ENCODE measurements around the gene PEX14.

PEX14 gene

GRCh38 chr1:10507111-10507879, 32.5 kb downstream of the PEX14 start:
- no peak for TF ChIP-seq REST (IDR thresholded peaks at IDR 0.05; ENCODE audit: insufficient read depth in 1 of 2, low read depth in 2 of 2, low read length in 2 of 2)
- no peak for TF ChIP-seq TAF1 (IDR thresholded peaks at IDR 0.05; ENCODE audit: borderline replicate concordance, insufficient read depth, low read length)
- no peak for TF ChIP-seq POLR2AphosphoS5 (IDR thresholded peaks at IDR 0.05; ENCODE audit: low read depth, low read length)
- no peak for TF ChIP-seq FOXP2 (optimal IDR thresholded peaks at IDR 0.05; ENCODE audit: borderline replicate concordance, extremely low read depth, extremely low read length, insufficient read depth)
- no peak for TF ChIP-seq SIN3A (IDR thresholded peaks at IDR 0.05; ENCODE audit: borderline replicate concordance, insufficient read depth, low read length)

DNA sequence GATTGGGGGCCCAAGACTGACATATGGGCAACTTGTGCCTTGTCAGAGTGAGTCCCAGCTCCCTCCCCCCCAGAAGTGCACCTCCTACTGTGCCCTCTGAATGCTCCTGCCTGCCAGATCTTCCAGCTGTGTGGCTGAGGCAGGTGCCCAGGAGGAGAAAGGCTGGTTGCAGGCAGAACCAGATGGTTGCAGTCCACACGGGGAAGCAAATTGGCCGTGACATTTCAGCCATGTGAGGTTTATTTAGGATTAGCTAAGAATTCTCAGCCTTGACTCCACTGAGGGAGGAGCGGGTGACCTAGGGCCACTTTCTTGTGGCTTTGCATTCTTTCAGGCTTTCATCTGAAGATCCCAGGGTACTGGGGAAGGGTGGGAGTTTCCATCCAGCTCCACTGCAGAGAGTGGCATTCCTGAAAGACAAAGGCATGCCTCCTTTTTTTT, 33.8 kb downstream of the PEX14 start:
- no peak for TF ChIP-seq POLR2AphosphoS5 (IDR thresholded peaks at IDR 0.05; ENCODE audit: low read depth, low read length)
- TF ChIP-seq TAF1 (IDR thresholded peaks at IDR 0.05; ENCODE audit: borderline replicate concordance, insufficient read depth, low read length): no peak
- no peak for TF ChIP-seq REST (IDR thresholded peaks at IDR 0.05; ENCODE audit: insufficient read depth in 1 of 2, low read depth in 2 of 2, low read length in 2 of 2)
- TF ChIP-seq SIN3A (IDR thresholded peaks at IDR 0.05; ENCODE audit: borderline replicate concordance, insufficient read depth, low read length): no peak
- no peak for TF ChIP-seq FOXP2 (optimal IDR thresholded peaks at IDR 0.05; ENCODE audit: borderline replicate concordance, extremely low read depth, extremely low read length, insufficient read depth)

GRCh38 chr1:10509809-10510509, 35.2 kb downstream of the PEX14 start:
- no peak for TF ChIP-seq POLR2AphosphoS5 (IDR thresholded peaks at IDR 0.05; ENCODE audit: low read depth, low read length)
- TF ChIP-seq TAF1 (IDR thresholded peaks at IDR 0.05; ENCODE audit: borderline replicate concordance, insufficient read depth, low read length): no peak
- TF ChIP-seq REST (IDR thresholded peaks at IDR 0.05; ENCODE audit: insufficient read depth in 1 of 2, low read depth in 2 of 2, low read length in 2 of 2): no peak
- no peak for TF ChIP-seq FOXP2 (optimal IDR thresholded peaks at IDR 0.05; ENCODE audit: borderline replicate concordance, extremely low read depth, extremely low read length, insufficient read depth)
- TF ChIP-seq SIN3A (IDR thresholded peaks at IDR 0.05; ENCODE audit: borderline replicate concordance, insufficient read depth, low read length): no peak

DNA sequence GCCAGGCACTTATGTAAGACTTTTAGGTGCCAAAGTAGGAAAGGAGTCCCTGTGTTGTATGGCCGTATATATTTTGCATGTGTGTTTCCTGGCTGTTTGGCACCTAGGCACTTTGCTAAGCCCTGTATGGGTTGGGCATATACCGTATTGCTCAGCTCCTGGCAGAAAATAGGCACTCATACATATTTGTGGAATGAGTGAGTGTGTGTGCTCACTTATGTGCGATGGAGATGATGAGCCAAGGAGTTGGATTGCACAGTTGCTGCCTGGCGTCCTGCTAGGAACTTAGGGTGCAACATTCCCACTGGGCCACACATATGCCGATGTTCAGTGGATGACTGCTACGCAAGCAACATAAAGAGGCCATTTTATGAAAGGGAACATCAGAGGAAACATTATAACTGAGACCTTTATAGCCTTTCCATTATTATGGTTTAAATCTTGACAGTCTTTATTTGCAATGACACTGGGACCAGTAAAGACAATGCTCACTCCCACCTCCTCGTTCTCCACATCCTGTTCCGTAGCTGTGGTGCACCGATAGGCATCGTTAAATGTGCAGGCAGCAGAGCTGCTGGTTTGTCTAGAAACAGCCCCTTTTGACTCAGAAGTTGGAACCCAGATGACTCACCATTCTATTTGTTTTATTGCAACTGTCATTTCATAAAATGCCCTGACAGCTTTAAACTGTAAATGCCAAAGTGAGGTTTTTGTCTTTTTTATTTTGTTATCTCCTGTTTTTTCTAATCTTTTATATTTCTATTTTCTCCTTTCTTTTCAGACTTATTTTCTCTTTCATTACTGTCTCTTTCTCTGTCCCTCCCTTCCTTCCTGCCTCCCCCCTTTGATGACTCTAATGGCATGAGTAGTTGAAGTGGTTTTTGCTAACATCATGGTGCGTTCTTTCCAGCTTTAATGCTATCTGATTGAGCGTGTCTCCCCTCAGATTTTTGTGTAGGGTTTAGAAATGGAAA, 36.1 kb downstream of the PEX14 start:
- TF ChIP-seq SIN3A (IDR thresholded peaks at IDR 0.05; ENCODE audit: borderline replicate concordance, insufficient read depth, low read length) (0 out of 2 replicates have a peak, but pooled peaks have one; percentile 78), FOXP2 (optimal IDR thresholded peaks at IDR 0.05; ENCODE audit: borderline replicate concordance, extremely low read depth, extremely low read length, insufficient read depth) (no peak)

DNA sequence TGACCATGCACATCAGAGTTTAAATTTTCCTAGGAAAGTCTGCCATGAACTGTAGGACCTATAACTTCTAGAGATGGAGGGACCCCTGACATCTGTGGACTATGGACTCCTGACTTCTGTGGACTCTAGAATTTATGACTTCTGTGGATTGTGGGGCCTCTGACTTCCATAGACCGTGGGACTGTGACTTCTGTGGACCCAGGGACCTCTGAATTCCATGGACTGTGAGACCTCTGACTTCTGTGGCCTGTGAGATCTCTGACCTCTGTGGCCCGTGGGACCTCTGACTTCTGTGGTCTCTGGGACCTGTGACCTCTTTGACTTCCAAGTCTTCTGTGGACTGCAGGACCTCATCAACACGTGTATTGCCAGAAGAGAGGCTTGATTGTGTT, 36.7 kb downstream of the PEX14 start:
- TF ChIP-seq POLR2AphosphoS5 (IDR thresholded peaks at IDR 0.05; ENCODE audit: low read depth, low read length): no peak
- no peak for TF ChIP-seq FOXP2 (optimal IDR thresholded peaks at IDR 0.05; ENCODE audit: borderline replicate concordance, extremely low read depth, extremely low read length, insufficient read depth)
- no peak for TF ChIP-seq TAF1 (IDR thresholded peaks at IDR 0.05; ENCODE audit: borderline replicate concordance, insufficient read depth, low read length)
- no peak for TF ChIP-seq SIN3A (IDR thresholded peaks at IDR 0.05; ENCODE audit: borderline replicate concordance, insufficient read depth, low read length)
- TF ChIP-seq REST (IDR thresholded peaks at IDR 0.05; ENCODE audit: insufficient read depth in 1 of 2, low read depth in 2 of 2, low read length in 2 of 2): no peak
